HepG2 (cell line): ENCODE measurements around the gene NCBP3. TPM values are rescaled to one million over a fixed set of nuclear protein-coding genes. Genes with fewer than 3 reads are reported as not detected.

Source experiments
- ATRX ChIP-seq: sonication (generic); formaldehyde crosslinking; IDR thresholded peaks from 2 replicates; pipeline ENCODE4 v1.4.0; 2020; ENCODE audit warnings: missing genetic modification reagents, borderline replicate concordance
- CEBPB ChIP-seq: IDR thresholded peaks from 2 replicates; pipeline ENCODE4 v1.6.1; 2011; ENCODE audit warnings: low read depth, low read length, improper control_type of control experiment, borderline replicate concordance
- FOXA1 ChIP-seq, 2 experiments: fragments of 450-650 bp in 1 of 2; sonication (generic) in 1 of 2; formaldehyde crosslinking in 1 of 2; IDR thresholded peaks; 2 replicates each; pipeline versions ENCODE4 v1.4.0 to v1.6.1; 2016 to 2020; ENCODE audit warnings: missing genetic modification reagents in 1 of 2
- GTF3A ChIP-seq: sonication (generic); formaldehyde crosslinking; conservative IDR thresholded peaks from 2 replicates; pipeline ENCODE4 v1.4.0; 2020; ENCODE audit warnings: mild to moderate bottlenecking, missing genetic modification reagents
- IRF2 ChIP-seq: IDR thresholded peaks from 2 replicates; pipeline ENCODE4 v1.6.1; 2018; ENCODE audit warnings: missing genetic modification reagents, missing compliant biosample characterization
- KDM5B ChIP-seq: sonication (generic); formaldehyde crosslinking; IDR thresholded peaks from 2 replicates; pipeline ENCODE4 v1.4.0; 2020; ENCODE audit warnings: missing genetic modification reagents, mild to moderate bottlenecking, borderline replicate concordance
- LCORL ChIP-seq, 2 experiments: fragments of 450-650 bp in 1 of 2; sonication (generic) in 1 of 2; formaldehyde crosslinking in 1 of 2; IDR thresholded peaks; 2 replicates each; pipeline versions ENCODE4 v1.5.0 to v1.6.1; 2017 to 2020; ENCODE audit warnings: antibody characterized with exemption in 1 of 2, missing genetic modification reagents in 1 of 2
- MED1 ChIP-seq: sonication (generic); formaldehyde crosslinking; IDR thresholded peaks from 2 replicates; pipeline ENCODE4 v1.4.0; 2020; ENCODE audit warnings: missing genetic modification reagents
- MYC ChIP-seq: sonication (generic); formaldehyde crosslinking; IDR thresholded peaks from 2 replicates; pipeline ENCODE4 v1.9.0; 2021; ENCODE audit warnings: missing genetic modification reagents, borderline replicate concordance
- PAXIP1 ChIP-seq: sonication (generic); formaldehyde crosslinking; conservative IDR thresholded peaks from 2 replicates; pipeline ENCODE4 v1.4.0; 2020; ENCODE audit warnings: mild to moderate bottlenecking, missing genetic modification reagents, moderate library complexity
- RCOR2 ChIP-seq: IDR thresholded peaks from 2 replicates; pipeline ENCODE4 v1.6.1; 2016; ENCODE audit warnings: missing biosample characterization, missing genetic modification reagents
- RFX3 ChIP-seq: IDR thresholded peaks from 2 replicates; pipeline ENCODE4 v1.6.1; 2016; ENCODE audit warnings: missing biosample characterization, missing genetic modification reagents
- SMAD3 ChIP-seq: sonication (generic); formaldehyde crosslinking; IDR thresholded peaks from 2 replicates; pipeline ENCODE4 v1.4.0; 2020; ENCODE audit warnings: missing genetic modification reagents
- ZNF234 ChIP-seq: sonication (generic); formaldehyde crosslinking; conservative IDR thresholded peaks from 2 replicates; pipeline ENCODE4 v1.5.1; 2020; ENCODE audit warnings: mild to moderate bottlenecking, missing genetic modification reagents
- ZNF446 ChIP-seq: sonication (generic); formaldehyde crosslinking; IDR thresholded peaks from 2 replicates; pipeline ENCODE4 v1.5.0; 2020; ENCODE audit warnings: mild to moderate bottlenecking, missing genetic modification reagents
- ZNF598 ChIP-seq: sonication (generic); formaldehyde crosslinking; IDR thresholded peaks from 2 replicates; pipeline ENCODE4 v1.5.1; 2020; ENCODE audit warnings: mild to moderate bottlenecking, missing genetic modification reagents, borderline replicate concordance
- ZNF619 ChIP-seq: sonication (generic); formaldehyde crosslinking; IDR thresholded peaks from 2 replicates; pipeline ENCODE4 v1.4.0; 2020; ENCODE audit warnings: mild to moderate bottlenecking, missing genetic modification reagents
- ZNF746 ChIP-seq: sonication (generic); formaldehyde crosslinking; IDR thresholded peaks from 2 replicates; pipeline ENCODE4 v1.8.0; 2022; ENCODE audit warnings: mild to moderate bottlenecking, missing genetic modification reagents
- polyA plus RNA-seq, 8 experiments: library from polyadenylated mRNA; depleted of rRNA in 3 of 8; stranded (reverse) in 7 of 8; unstranded in 1 of 8; fragments of >200 nt; fragmentation: Illumina TruSeq in 4 of 8; extraction: Trizol in 4 of 8; gene quantifications; 2 replicates each; pipeline versions ENCODE4 v1.2.1 to v1.2.3, GENCODE V29; 2011 to 2016; ENCODE audit warnings: low read depth in 4 of 8, missing spikeins in 1 of 8, mixed read lengths in 1 of 8; ENCODE audit not compliant: insufficient read depth in 1 of 8
- total RNA-seq, 5 experiments: library from RNA; depleted of rRNA; stranded (reverse); fragments of >200 nt; fragmentation: Illumina TruSeq; extraction: Trizol; gene quantifications; 2 replicates each; pipeline ENCODE4 v1.2.3, GENCODE V29; 2016; ENCODE audit warnings: low read depth in 1 of 5
- TF ChIP-seq, protein P1 (sequence below): sonication (generic); formaldehyde crosslinking; IDR thresholded peaks from 2 replicates; pipeline ENCODE4 v1.5.0; 2020; ENCODE audit warnings: mild to moderate bottlenecking, missing genetic modification reagents, borderline replicate concordance

The NCBP3 gene
- total and polyA plus RNA-seq, 2 of the 13 experiments (the other 11 are each of a cell fraction or from before 2014, with no cell fraction given) = 19.5 to 24.8 TPM

- TF ChIP-seq CEBPB = no peak
- TF ChIP-seq ATRX (CRISPR knock-in tag) = no peak
- no peak for TF ChIP-seq RFX3 (CRISPR knock-in tag)
- no peak for TF ChIP-seq GTF3A (CRISPR knock-in tag)
- TF ChIP-seq ZNF598 (CRISPR knock-in tag) = no peak
- no peak for TF ChIP-seq ZNF446 (CRISPR knock-in tag)
- peak; percentile 14; the same call in 1 of the 2 replicates for TF ChIP-seq ZNF619 (CRISPR knock-in tag)
- peak; percentile 65 for TF ChIP-seq IRF2
- TF ChIP-seq FOXA1 (IDR thresholded peaks at IDR 0.05) = no peak
- TF ChIP-seq FOXA1 (CRISPR knock-in tag; IDR thresholded peaks at IDR 0.05) = peak; percentile 78
- TF ChIP-seq ZNF234 (CRISPR knock-in tag) = no peak
- peak; percentile 87 for TF ChIP-seq PAXIP1
- TF ChIP-seq KDM5B (CRISPR knock-in tag) = 0 out of 2 replicates have a peak, but pooled peaks have one; percentile 2
- TF ChIP-seq MED1 (CRISPR knock-in tag) = peak; percentile 83
- TF ChIP-seq RCOR2 (CRISPR knock-in tag) = 0 out of 2 replicates have a peak, but pooled peaks have one; percentile 53
- no peak; the same call in 1 of the 2 replicates for TF ChIP-seq MYC (CRISPR knock-in tag)
- TF ChIP-seq LCORL (IDR thresholded peaks at IDR 0.05) = no peak
- TF ChIP-seq LCORL (CRISPR knock-in tag; IDR thresholded peaks at IDR 0.05) = no peak
- 0 out of 2 replicates have a peak, but pooled peaks have one; percentile 19 for TF ChIP-seq ZNF746 (CRISPR knock-in tag)
- TF ChIP-seq SMAD3 = 0 out of 2 replicates have a peak, but pooled peaks have one; percentile 40
- TF ChIP-seq, protein P1, sequence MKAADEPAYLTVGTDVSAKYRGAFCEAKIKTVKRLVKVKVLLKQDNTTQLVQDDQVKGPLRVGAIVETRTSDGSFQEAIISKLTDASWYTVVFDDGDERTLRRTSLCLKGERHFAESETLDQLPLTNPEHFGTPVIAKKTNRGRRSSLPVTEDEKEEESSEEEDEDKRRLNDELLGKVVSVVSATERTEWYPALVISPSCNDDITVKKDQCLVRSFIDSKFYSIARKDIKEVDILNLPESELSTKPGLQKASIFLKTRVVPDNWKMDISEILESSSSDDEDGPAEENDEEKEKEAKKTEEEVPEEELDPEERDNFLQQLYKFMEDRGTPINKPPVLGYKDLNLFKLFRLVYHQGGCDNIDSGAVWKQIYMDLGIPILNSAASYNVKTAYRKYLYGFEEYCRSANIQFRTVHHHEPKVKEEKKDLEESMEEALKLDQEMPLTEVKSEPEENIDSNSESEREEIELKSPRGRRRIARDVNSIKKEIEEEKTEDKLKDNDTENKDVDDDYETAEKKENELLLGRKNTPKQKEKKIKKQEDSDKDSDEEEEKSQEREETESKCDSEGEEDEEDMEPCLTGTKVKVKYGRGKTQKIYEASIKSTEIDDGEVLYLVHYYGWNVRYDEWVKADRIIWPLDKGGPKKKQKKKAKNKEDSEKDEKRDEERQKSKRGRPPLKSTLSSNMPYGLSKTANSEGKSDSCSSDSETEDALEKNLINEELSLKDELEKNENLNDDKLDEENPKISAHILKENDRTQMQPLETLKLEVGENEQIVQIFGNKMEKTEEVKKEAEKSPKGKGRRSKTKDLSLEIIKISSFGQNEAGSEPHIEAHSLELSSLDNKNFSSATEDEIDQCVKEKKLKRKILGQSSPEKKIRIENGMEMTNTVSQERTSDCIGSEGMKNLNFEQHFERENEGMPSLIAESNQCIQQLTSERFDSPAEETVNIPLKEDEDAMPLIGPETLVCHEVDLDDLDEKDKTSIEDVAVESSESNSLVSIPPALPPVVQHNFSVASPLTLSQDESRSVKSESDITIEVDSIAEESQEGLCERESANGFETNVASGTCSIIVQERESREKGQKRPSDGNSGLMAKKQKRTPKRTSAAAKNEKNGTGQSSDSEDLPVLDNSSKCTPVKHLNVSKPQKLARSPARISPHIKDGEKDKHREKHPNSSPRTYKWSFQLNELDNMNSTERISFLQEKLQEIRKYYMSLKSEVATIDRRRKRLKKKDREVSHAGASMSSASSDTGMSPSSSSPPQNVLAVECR (CRISPR knock-in tag) = 0 out of 2 replicates have a peak, but pooled peaks have one; percentile 43
These were observed 50.5 kb downstream of the NCBP3 start (continued) for GRCh38 chr17:3795390-3796102.
